SU-DHL-6 (cell line): Measurements from ENCODE around the gene HOXA3.

Experiments used
- H2AFZ ChIP-seq: fragments of 200-600 bp; sonication (generic); 2 replicates; pipeline ENCODE4 v1.6.1; 2014; ENCODE audit warnings: low read depth, mild to moderate bottlenecking, moderate library complexity, mixed read lengths, antibody characterized with exemption, low read length; ENCODE audit not compliant: severe bottlenecking
- H3F3A ChIP-seq: fragments of 200-600 bp; shearing (Covaris generic); 2 replicates; pipeline ENCODE4 v1.6.0; 2016; ENCODE audit warnings: antibody characterized with exemption, mild to moderate bottlenecking; ENCODE audit not compliant: insufficient read depth
- H3K27ac ChIP-seq: fragments of 200-600 bp; sonication (generic); 2 replicates; pipeline ENCODE4 v1.5.1; 2016; ENCODE audit warnings: low read depth, mild to moderate bottlenecking, low read length, moderate library complexity, mixed read lengths
- H3K27me3 ChIP-seq: fragments of 200-600 bp; sonication (generic), shearing (Covaris generic); 2 replicates; pipeline ENCODE4 v1.6.0; 2014; ENCODE audit warnings: mild to moderate bottlenecking, low read length
- H3K36me3 ChIP-seq: fragments of 200-600 bp; sonication (generic); 2 replicates; pipeline ENCODE4 v1.6.1; 2014; ENCODE audit warnings: mild to moderate bottlenecking, low read length, mixed read lengths
- H3K4me2 ChIP-seq: fragments of 300-600, 200-600 bp; shearing (Covaris generic), sonication (generic); 2 replicates; pipeline ENCODE4 v1.6.0; 2014; ENCODE audit warnings: low read length, low read depth, mild to moderate bottlenecking; ENCODE audit not compliant: poor library complexity, severe bottlenecking
- H3K4me3 ChIP-seq: fragments of 200-600 bp; sonication (generic); 2 replicates; pipeline ENCODE4 v1.5.1; 2014; ENCODE audit warnings: antibody characterized with exemption, low read length, mild to moderate bottlenecking, mixed read lengths; ENCODE audit not compliant: insufficient read depth, poor library complexity, severe bottlenecking
- H3K79me2 ChIP-seq: fragments of 200-600 bp; sonication (generic); 2 replicates; pipeline ENCODE4 v1.6.1; 2014; ENCODE audit warnings: mild to moderate bottlenecking, low read length, moderate library complexity; ENCODE audit not compliant: insufficient read depth
- H3K9ac ChIP-seq: fragments of 200-600 bp; sonication (generic); 2 replicates; pipeline ENCODE4 v1.7.0; 2014; ENCODE audit warnings: mild to moderate bottlenecking, low read length
- H3K9me2 ChIP-seq: fragments of 200-600 bp; sonication (generic); replicated peaks from 2 replicates; pipeline ENCODE4 v1.6.1; 2014; ENCODE audit warnings: low read length; ENCODE audit not compliant: insufficient read depth
- H3K9me3 ChIP-seq: fragments of 200-600 bp; sonication (generic); 2 replicates; pipeline ENCODE4 v1.6.1; 2014; ENCODE audit warnings: low read length, mixed read lengths; ENCODE audit not compliant: insufficient read depth
- H4K20me1 ChIP-seq: fragments of 200-600 bp; sonication (generic); 2 replicates; pipeline ENCODE4 v1.6.1; 2014; ENCODE audit warnings: low read depth, mild to moderate bottlenecking, antibody characterized with exemption, low read length, moderate library complexity, mixed read lengths
- EZH2phosphoT487 ChIP-seq: fragments of 200-600 bp; sonication (generic), shearing (Covaris generic); conservative IDR thresholded peaks from 2 replicates; pipeline ENCODE4 v1.6.1; 2018; ENCODE audit warnings: mild to moderate bottlenecking, antibody characterized with exemption, low read length, moderate library complexity, mixed read lengths
- TF ChIP-seq, protein P1 (sequence below): fragments of 200-600 bp; sonication (generic); IDR thresholded peaks from one replicate; pipeline ENCODE4 v1.5.1; 2017; ENCODE audit warnings: antibody characterized with exemption, mild to moderate bottlenecking, low read length, moderate library complexity; ENCODE audit not compliant: insufficient read depth, poor library complexity, severe bottlenecking

The HOXA3 gene

DNA sequence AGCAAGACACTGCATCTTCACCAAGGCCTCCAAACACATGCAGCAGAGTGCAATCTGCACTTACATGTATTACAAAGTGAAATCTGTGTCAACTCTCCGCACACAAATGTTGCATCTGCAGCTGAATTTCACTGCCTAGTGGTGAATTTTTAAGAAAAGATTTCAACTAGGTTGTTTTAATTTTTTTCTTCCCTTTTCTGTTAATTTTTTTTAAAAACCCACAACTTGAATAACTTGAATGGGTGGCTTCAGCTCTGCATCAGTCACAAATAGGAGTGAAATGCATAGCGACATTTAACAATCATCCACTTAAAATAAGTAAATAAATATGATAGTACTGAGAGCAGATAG is 41.6 kb upstream of the HOXA3 start:
- no peaks in the 10 kb centered on the region for H3K27me3 ChIP-seq
- TF ChIP-seq, protein P1, sequence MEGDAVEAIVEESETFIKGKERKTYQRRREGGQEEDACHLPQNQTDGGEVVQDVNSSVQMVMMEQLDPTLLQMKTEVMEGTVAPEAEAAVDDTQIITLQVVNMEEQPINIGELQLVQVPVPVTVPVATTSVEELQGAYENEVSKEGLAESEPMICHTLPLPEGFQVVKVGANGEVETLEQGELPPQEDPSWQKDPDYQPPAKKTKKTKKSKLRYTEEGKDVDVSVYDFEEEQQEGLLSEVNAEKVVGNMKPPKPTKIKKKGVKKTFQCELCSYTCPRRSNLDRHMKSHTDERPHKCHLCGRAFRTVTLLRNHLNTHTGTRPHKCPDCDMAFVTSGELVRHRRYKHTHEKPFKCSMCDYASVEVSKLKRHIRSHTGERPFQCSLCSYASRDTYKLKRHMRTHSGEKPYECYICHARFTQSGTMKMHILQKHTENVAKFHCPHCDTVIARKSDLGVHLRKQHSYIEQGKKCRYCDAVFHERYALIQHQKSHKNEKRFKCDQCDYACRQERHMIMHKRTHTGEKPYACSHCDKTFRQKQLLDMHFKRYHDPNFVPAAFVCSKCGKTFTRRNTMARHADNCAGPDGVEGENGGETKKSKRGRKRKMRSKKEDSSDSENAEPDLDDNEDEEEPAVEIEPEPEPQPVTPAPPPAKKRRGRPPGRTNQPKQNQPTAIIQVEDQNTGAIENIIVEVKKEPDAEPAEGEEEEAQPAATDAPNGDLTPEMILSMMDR: no peak
- no peak for TF ChIP-seq EZH2phosphoT487
- H4K20me1 ChIP-seq: no peaks in the 10 kb centered on the region
- H3K9me2 ChIP-seq: no peaks in the 10 kb centered on the region
- no peak overlapping the region for H3K27ac ChIP-seq
- H3K9me3 ChIP-seq: no peaks in the 10 kb centered on the region
- no peak overlapping the region for H3K9ac ChIP-seq
- no peaks in the 10 kb centered on the region for H3K36me3 ChIP-seq
- no peaks in the 10 kb centered on the region for H3F3A ChIP-seq
- H3K4me3 ChIP-seq: no peak overlapping the region
- no peaks in the 10 kb centered on the region for H3K79me2 ChIP-seq
- H2AFZ ChIP-seq: no peak overlapping the region
- no peak overlapping the region for H3K4me2 ChIP-seq

DNA sequence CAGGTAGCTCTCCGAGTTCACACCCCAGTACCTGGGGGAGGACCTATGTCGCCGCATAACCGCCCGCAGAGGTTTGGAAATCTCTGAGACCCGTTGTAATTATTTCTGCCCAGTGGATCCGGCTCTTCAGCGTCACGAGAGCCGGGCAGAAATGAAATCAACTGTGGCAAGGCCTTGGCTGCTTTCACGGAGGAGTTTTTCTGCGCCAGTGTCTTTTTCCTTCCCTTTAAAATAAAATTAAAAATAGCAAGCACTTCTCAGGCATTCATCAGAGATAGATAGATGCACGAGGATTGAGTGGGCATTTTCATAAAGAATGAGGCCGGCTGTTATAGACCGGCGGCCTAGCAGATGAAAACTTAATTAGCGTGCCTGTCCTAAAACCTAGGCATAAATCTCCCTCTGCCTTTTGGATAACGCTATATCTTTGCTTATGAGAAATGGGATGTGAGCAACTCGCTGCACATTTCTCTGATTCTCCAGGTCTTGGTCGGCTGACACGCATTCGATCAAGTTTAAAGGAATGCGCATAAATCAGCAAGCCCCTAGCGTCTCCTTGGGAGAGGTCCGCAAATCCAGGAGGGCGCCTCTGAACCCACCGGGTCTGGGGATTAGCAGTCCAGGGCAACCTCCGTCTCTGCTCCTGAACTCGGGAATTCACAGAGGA is 41.1 kb upstream of the HOXA3 start:
- no peaks in the 10 kb centered on the region for H3K9me3 ChIP-seq
- no peaks in the 10 kb centered on the region for H3K36me3 ChIP-seq
- H2AFZ ChIP-seq: no peak overlapping the region
- H3K79me2 ChIP-seq: no peaks in the 10 kb centered on the region
- H3F3A ChIP-seq: no peaks in the 10 kb centered on the region
- H3K4me2 ChIP-seq: no peak overlapping the region
- H3K27ac ChIP-seq: no peak overlapping the region
- no peaks in the 10 kb centered on the region for H3K9me2 ChIP-seq
- H3K9ac ChIP-seq: no peak overlapping the region
- H3K27me3 ChIP-seq: no peaks in the 10 kb centered on the region
- no peaks in the 10 kb centered on the region for H4K20me1 ChIP-seq
- TF ChIP-seq EZH2phosphoT487: no peak
- TF ChIP-seq, protein P1: no peak
- no peak overlapping the region for H3K4me3 ChIP-seq

DNA sequence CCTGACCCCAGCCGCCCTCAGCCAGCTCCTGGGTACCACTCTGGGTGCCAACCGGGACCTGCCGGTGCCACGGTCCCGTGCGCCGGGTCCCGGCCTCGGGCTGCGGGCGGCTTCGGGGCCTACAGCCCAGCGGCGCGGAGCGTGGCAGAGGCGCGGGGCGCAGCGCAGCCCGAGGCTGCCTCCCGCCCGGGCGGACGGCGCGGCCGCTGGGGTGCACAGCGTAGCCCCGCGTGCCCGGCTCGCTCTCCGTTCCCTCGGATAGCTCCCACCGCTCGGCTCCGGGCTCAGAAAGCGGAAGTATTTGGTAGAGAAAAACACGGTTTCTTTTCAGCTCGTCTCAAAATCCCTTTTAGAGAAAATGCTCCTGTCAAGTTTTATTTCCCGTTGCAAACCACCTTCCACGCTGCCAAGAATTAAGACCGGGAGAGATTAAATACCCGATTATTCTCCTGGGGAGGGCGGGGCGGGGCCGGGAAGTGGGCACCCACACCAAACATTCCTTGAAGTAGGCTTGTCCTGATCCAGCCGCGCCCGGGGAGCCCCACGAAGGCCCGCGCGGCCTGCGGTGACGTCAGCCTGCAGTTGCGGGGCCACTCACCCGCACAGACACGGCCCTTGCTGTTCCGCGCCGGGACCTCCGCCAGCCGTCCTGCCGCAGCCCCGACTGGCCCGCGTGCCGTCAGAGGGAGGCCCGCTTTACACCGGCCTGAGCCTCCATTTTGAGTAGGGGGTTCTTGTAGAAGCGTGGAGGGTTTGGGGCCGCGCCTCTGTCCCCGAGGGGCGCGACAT is 40.4 kb upstream of the HOXA3 start:
- no peak overlapping the region for H3K4me2 ChIP-seq
- H3K27ac ChIP-seq: no peak overlapping the region
- H3K9me2 ChIP-seq: no peaks in the 10 kb centered on the region
- H2AFZ ChIP-seq: no peak overlapping the region
- H4K20me1 ChIP-seq: no peaks in the 10 kb centered on the region
- H3F3A ChIP-seq: no peaks in the 10 kb centered on the region
- H3K36me3 ChIP-seq: no peaks in the 10 kb centered on the region
- H3K27me3 ChIP-seq: no peaks in the 10 kb centered on the region
- H3K9ac ChIP-seq: no peak overlapping the region
- no peak for TF ChIP-seq EZH2phosphoT487
- TF ChIP-seq, protein P1: no peak
- no peak overlapping the region for H3K4me3 ChIP-seq
- H3K79me2 ChIP-seq: no peaks in the 10 kb centered on the region
- H3K9me3 ChIP-seq: no peaks in the 10 kb centered on the region
